Fibroblast of lung (primary cell): ENCODE results near the gene DYNLT1. TPM values are rescaled to one million over a fixed set of nuclear protein-coding genes. Genes with fewer than 3 reads are reported as not detected.

ENCODE experiments used
- DNase-seq, 2 donors: peaks; one replicate each; pipeline versions ENCODE4 v3.0.0 to v3.0.0-alpha.2; 2010; ENCODE audit warnings: low read depth in 2 of 2
- H2AFZ ChIP-seq: 2 replicates; pipeline ENCODE4 v1.5.1; 2012; ENCODE audit warnings: low read length, control low read depth, inconsistent platforms
- H3K27ac ChIP-seq: 2 replicates; pipeline ENCODE4 v1.5.1; 2011; ENCODE audit warnings: low read length, control low read depth; ENCODE audit not compliant: insufficient read depth
- H3K27me3 ChIP-seq: 2 replicates; pipeline ENCODE4 v1.5.1; 2011; ENCODE audit warnings: mild to moderate bottlenecking, low read length; ENCODE audit not compliant: control insufficient read depth, insufficient read depth
- H3K36me3 ChIP-seq: 2 replicates; pipeline ENCODE4 v1.5.1; 2011; ENCODE audit warnings: low read length; ENCODE audit not compliant: control insufficient read depth, insufficient read depth
- H3K4me1 ChIP-seq: 2 replicates; pipeline ENCODE4 v1.5.1; 2011; ENCODE audit warnings: low read length; ENCODE audit not compliant: control insufficient read depth, insufficient read depth; ENCODE audit errors: extremely low read depth
- H3K4me2 ChIP-seq: 2 replicates; pipeline ENCODE4 v1.5.1; 2011; ENCODE audit warnings: low read length, control low read depth; ENCODE audit not compliant: insufficient read depth; ENCODE audit errors: extremely low read depth
- H3K4me3 ChIP-seq, 4 experiments: fragments of 200-600 bp in 1 of 4; sonication (generic) in 1 of 4; replicated peaks in 1 of 4; 2 replicates each; pipeline ENCODE4 v1.5.1; 2011 to 2016; ENCODE audit warnings: low read length in 4 of 4, low read depth in 3 of 4, mild to moderate bottlenecking in 3 of 4, control low read depth in 2 of 4, inconsistent platforms in 1 of 4, mixed read lengths in 1 of 4; ENCODE audit not compliant: insufficient read depth in 1 of 4; ENCODE audit errors: control extremely low read depth in 1 of 4
- H3K79me2 ChIP-seq: 2 replicates; pipeline ENCODE4 v1.5.1; 2012; ENCODE audit warnings: mild to moderate bottlenecking, low read length, inconsistent platforms; ENCODE audit not compliant: control insufficient read depth, insufficient read depth
- H3K9ac ChIP-seq: 2 replicates; pipeline ENCODE4 v1.5.1; 2011; ENCODE audit warnings: mild to moderate bottlenecking, low read length, control low read depth; ENCODE audit not compliant: insufficient read depth
- H3K9me3 ChIP-seq: 2 replicates; pipeline ENCODE4 v1.5.1; 2012; ENCODE audit warnings: low read depth, low read length; ENCODE audit not compliant: control insufficient read depth, insufficient read depth
- H4K20me1 ChIP-seq: 2 replicates; pipeline ENCODE4 v1.5.1; 2011; ENCODE audit warnings: low read length; ENCODE audit not compliant: control insufficient read depth, insufficient read depth; ENCODE audit errors: extremely low read depth
- CTCF ChIP-seq, 2 donors: IDR thresholded peaks in 1 of 2; conservative IDR thresholded peaks in 1 of 2; 1 replicate in 1 of 2; 2 replicates in 1 of 2; pipeline ENCODE4 v1.5.1; 2011 to 2012; ENCODE audit warnings: low read length in 2 of 2, control low read depth in 1 of 2, inconsistent platforms in 1 of 2, low read depth in 1 of 2, mild to moderate bottlenecking in 1 of 2
- EZH2 ChIP-seq: IDR thresholded peaks from 2 replicates; pipeline ENCODE4 v1.5.1; 2012; ENCODE audit warnings: low read length, control low read depth, mild to moderate bottlenecking; ENCODE audit errors: missing control alignments
- polyA plus RNA-seq, 2 donors: library from polyadenylated mRNA; depleted of rRNA in 1 of 2; stranded (reverse) in 1 of 2; unstranded in 1 of 2; fragments of >200 nt; gene quantifications; 2 replicates each; pipeline ENCODE4 v1.2.1, GENCODE V29; 2011 to 2012; ENCODE audit warnings: missing spikeins in 1 of 2
- total RNA-seq: library from RNA; depleted of rRNA; stranded (reverse); fragments of >200 nt; gene quantifications from 2 replicates; pipeline ENCODE4 v1.2.1, GENCODE V29; 2014

Gene DYNLT1
- total and polyA plus RNA-seq, 2 donors (not counting 1 experiment from before 2014, with no cell fraction given) = 92.3 to 296 TPM

DNA sequence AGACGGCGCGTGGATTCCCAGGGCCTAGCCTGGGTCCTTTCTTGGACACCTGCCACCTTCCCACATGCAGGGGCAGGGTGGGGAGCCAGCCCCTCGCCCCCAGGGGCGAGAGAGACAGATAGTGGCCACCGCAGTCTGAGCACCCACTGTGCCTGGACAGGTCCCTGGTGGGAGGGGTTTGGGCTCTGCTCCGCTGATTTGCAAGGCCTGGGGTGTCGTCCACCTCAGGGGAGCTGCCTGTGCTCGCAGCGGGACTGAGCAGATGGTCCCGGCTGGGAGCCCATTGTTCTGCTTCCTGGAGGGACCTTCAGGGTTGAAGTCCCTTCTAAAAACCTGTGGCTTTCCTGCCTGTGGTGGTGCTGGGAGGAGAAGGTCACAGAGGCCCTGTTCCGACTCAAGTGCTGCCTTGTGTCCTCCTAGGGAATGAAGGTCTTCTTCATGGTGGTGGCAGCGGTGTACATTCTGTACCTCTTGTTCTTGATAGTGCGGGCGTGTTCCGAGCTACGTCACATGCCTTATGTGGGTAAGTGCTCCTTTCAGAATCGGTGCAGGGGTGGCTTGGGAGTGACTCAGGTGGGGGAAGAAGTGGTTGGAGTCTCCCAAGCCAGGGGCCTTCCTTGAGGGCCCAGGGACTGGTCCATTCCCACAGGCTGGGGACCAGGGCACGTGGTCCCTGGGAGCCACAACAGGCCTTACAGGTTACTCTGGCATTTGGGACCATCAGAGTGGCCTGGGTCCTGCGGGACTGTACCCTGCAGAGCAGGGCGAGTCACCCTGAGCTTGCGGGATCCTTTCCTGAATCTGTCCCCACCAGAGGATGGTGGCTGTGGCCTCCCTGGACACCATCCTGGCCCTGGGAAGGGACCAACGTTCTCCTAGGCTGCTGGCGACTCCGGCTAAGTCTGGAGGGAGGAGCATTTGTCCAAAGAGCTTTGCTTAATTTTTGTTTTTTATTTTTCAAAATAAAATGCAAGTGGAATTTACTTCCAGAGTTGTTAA lies 19.6 kb downstream of the DYNLT1 start:
- H3K4me1 ChIP-seq = peaks cover 3% of the 10 kb centered on the region
- H2AFZ ChIP-seq = no peak overlapping the region
- no peak for DNase-seq
- H3K27ac ChIP-seq = no peak overlapping the region
- no peaks in the 10 kb centered on the region for H3K27me3 ChIP-seq
- H3K9ac ChIP-seq = no peak overlapping the region
- H3K79me2 ChIP-seq = no peaks in the 10 kb centered on the region
- H3K4me3 ChIP-seq = no peak overlapping the region
- peaks cover 13% of the 10 kb centered on the region for H3K36me3 ChIP-seq
- H3K4me2 ChIP-seq = no peak overlapping the region
- no peak for TF ChIP-seq EZH2
- no peak for TF ChIP-seq CTCF (conservative IDR thresholded peaks at IDR 0.05 in 1 of 2, IDR thresholded peaks at IDR 0.05 in 1 of 2; ENCODE audit: low read depth in 1 of 2, low read length in 2 of 2)
- H4K20me1 ChIP-seq = no peaks in the 10 kb centered on the region
- no peaks in the 10 kb centered on the region for H3K9me3 ChIP-seq

GRCh38 chr6:158622545-158623190 lies 21.9 kb downstream of the DYNLT1 start:
- H3K9ac ChIP-seq = no peak overlapping the region
- DNase-seq = no peak
- peaks cover 8% of the 10 kb centered on the region for H3K36me3 ChIP-seq
- no peaks in the 10 kb centered on the region for H4K20me1 ChIP-seq
- no peaks in the 10 kb centered on the region for H3K27me3 ChIP-seq
- H3K4me2 ChIP-seq = peak overlapping the region; percentile 66
- H3K4me1 ChIP-seq = peaks cover 3% of the 10 kb centered on the region
- H3K9me3 ChIP-seq = no peaks in the 10 kb centered on the region
- H3K4me3 ChIP-seq = no peak overlapping the region
- H3K79me2 ChIP-seq = no peaks in the 10 kb centered on the region
- no peak overlapping the region for H2AFZ ChIP-seq
- H3K27ac ChIP-seq = peak overlapping the region; percentile 48
- no peak for TF ChIP-seq EZH2
- TF ChIP-seq CTCF (conservative IDR thresholded peaks at IDR 0.05 in 1 of 2, IDR thresholded peaks at IDR 0.05 in 1 of 2; ENCODE audit: low read depth in 1 of 2, low read length in 2 of 2) = no peak
